A673 (cell line): ENCODE measurements around the gene ZNF672.

Experiments
- CTCF ChIP-seq: fragments of 300-800, 200-600 bp; sonication (generic); conservative IDR thresholded peaks from 2 replicates; pipeline ENCODE4 v1.5.1; 2017; ENCODE audit warnings: low read depth, mild to moderate bottlenecking, antibody characterized with exemption, low read length, moderate library complexity, mixed read lengths
- EZH2 ChIP-seq: fragments of 200-600 bp; sonication (generic); IDR thresholded peaks from 2 replicates; pipeline ENCODE4 v1.6.1; 2017; ENCODE audit warnings: borderline replicate concordance, low read depth, mild to moderate bottlenecking, mixed read lengths, antibody characterized with exemption, low read length; ENCODE audit not compliant: poor library complexity, severe bottlenecking

GRCh38 chr1:248790456-248790855, 47.6 kb upstream of the ZNF672 start:
- TF ChIP-seq CTCF = no peak
- TF ChIP-seq EZH2 = no peak
